GM23338 (cell line): ENCODE measurements around the gene OXT. TPM values are rescaled to one million over a fixed set of nuclear protein-coding genes. Genes with fewer than 3 reads are reported as not detected.

Experiments
- ATAC-seq: fragments of 200-7000 bp; cut with Tn5 transposase; 3 replicates; pipeline ENCODE4 v1.9.1; 2020
- DNase-seq: peaks from one replicate; pipeline ENCODE4 v3.0.0-alpha.2; 2015; ENCODE audit warnings: low spot score
- H2AFZ ChIP-seq: fragments of 200-600 bp; sonication (generic); 2 replicates; pipeline ENCODE4 v1.8.0; 2016; ENCODE audit warnings: antibody characterized with exemption, mild to moderate bottlenecking, moderate library complexity
- H3F3A ChIP-seq: fragments of 200-600 bp; sonication (generic); replicated peaks from 2 replicates; pipeline ENCODE4 v1.8.0; 2017; ENCODE audit warnings: antibody characterized with exemption, mixed run types, low read depth
- H3K27ac ChIP-seq: fragments of 200-600 bp; sonication (generic); 2 replicates; pipeline ENCODE4 v1.6.1; 2016; ENCODE audit warnings: low read depth
- H3K27me3 ChIP-seq: fragments of 200-600 bp; sonication (generic); 2 replicates; pipeline ENCODE4 v1.8.0; 2016; ENCODE audit warnings: mild to moderate bottlenecking, mixed run types, moderate library complexity; ENCODE audit not compliant: insufficient read depth
- H3K36me3 ChIP-seq: fragments of 200-600 bp; sonication (generic); 2 replicates; pipeline ENCODE4 v1.8.0; 2016; ENCODE audit warnings: mild to moderate bottlenecking; ENCODE audit not compliant: insufficient read depth
- H3K4me1 ChIP-seq: fragments of 200-600 bp; sonication (generic); 2 replicates; pipeline ENCODE4 v1.8.0; 2016; ENCODE audit warnings: mild to moderate bottlenecking, moderate library complexity; ENCODE audit not compliant: insufficient read depth
- H3K4me2 ChIP-seq: fragments of 200-600 bp; sonication (generic); 2 replicates; pipeline ENCODE4 v1.7.1; 2017; ENCODE audit warnings: mixed run types
- H3K4me3 ChIP-seq: fragments of 200-600 bp; sonication (generic); 2 replicates; pipeline ENCODE4 v1.6.1; 2016; ENCODE audit warnings: mixed run types
- H3K79me2 ChIP-seq: fragments of 200-600 bp; sonication (generic); replicated peaks from 2 replicates; pipeline ENCODE4 v1.8.0; 2017; ENCODE audit warnings: mild to moderate bottlenecking; ENCODE audit not compliant: insufficient read depth
- H3K9me2 ChIP-seq: fragments of 200-600 bp; sonication (generic); 2 replicates; pipeline ENCODE4 v1.8.0; 2017; ENCODE audit not compliant: insufficient read depth
- H4K20me1 ChIP-seq: fragments of 200-600 bp; sonication (generic); replicated peaks from 2 replicates; pipeline ENCODE4 v1.8.0; 2017; ENCODE audit warnings: mild to moderate bottlenecking; ENCODE audit not compliant: insufficient read depth
- H3K27ac Mint-ChIP-seq: 2 replicates; pipeline ENCODE4 v1.8.0; 2020; ENCODE audit warnings: inconsistent platforms, mild to moderate bottlenecking, moderate library complexity, mixed read lengths
- H3K27me3 Mint-ChIP-seq: 3 replicates; pipeline ENCODE4 v1.8.0; 2022; ENCODE audit warnings: low read depth, mild to moderate bottlenecking, moderate library complexity, mixed read lengths, inconsistent platforms; ENCODE audit not compliant: insufficient read depth, poor library complexity
- H3K36me3 Mint-ChIP-seq: 3 replicates; pipeline ENCODE4 v1.8.0; 2021; ENCODE audit warnings: low read depth, mild to moderate bottlenecking, inconsistent platforms, moderate library complexity, mixed read lengths
- H3K4me1 Mint-ChIP-seq: 3 replicates; pipeline ENCODE4 v1.8.0; 2020; ENCODE audit warnings: mild to moderate bottlenecking, inconsistent platforms, mixed read lengths
- H3K4me3 Mint-ChIP-seq: 3 replicates; pipeline ENCODE4 v1.8.0; 2021; ENCODE audit warnings: moderate library complexity, mild to moderate bottlenecking, inconsistent platforms, mixed read lengths
- H3K9me3 Mint-ChIP-seq: 3 replicates; pipeline ENCODE4 v1.8.0; 2020; ENCODE audit warnings: moderate library complexity, mild to moderate bottlenecking, inconsistent platforms, mixed read lengths
- NANOG ChIP-seq: IDR thresholded peaks from 2 replicates; pipeline ENCODE4 v1.6.1; 2016; ENCODE audit warnings: antibody characterized with exemption, borderline replicate concordance
- POLR2AphosphoS5 ChIP-seq: IDR thresholded peaks from 2 replicates; pipeline ENCODE4 v1.6.1; 2016; ENCODE audit warnings: antibody characterized with exemption, low read depth
- STAT1 ChIP-seq: IDR thresholded peaks from one replicate; pipeline ENCODE4 v1.6.1; 2016; ENCODE audit warnings: antibody characterized with exemption; ENCODE audit not compliant: unreplicated experiment
- polyA plus RNA-seq: library from polyadenylated mRNA; unstranded; fragments of >200 nt; fragmentation: Nextera tagmentation; extraction: Ambion mirVana; gene quantifications from 2 replicates; pipeline ENCODE4 v1.2.1, GENCODE V29; 2016
- total RNA-seq: library from RNA; depleted of rRNA; stranded (reverse); fragments of >200 nt; shearing (Covaris generic); gene quantifications from 2 replicates; pipeline ENCODE4 v1.2.3, GENCODE V29; 2014; rRNA removed
- TF ChIP-seq, protein P1 (sequence below): fragments of 250-450 bp; sonication (Bioruptor Pico); IDR thresholded peaks from 2 replicates; pipeline ENCODE4 v1.5.0; 2020; ENCODE audit warnings: mild to moderate bottlenecking, moderate library complexity

OXT gene
- total and polyA plus RNA-seq, 2 experiments from 2014 or later, result 1.5 TPM; not detected in 1

- TF ChIP-seq, protein P1, sequence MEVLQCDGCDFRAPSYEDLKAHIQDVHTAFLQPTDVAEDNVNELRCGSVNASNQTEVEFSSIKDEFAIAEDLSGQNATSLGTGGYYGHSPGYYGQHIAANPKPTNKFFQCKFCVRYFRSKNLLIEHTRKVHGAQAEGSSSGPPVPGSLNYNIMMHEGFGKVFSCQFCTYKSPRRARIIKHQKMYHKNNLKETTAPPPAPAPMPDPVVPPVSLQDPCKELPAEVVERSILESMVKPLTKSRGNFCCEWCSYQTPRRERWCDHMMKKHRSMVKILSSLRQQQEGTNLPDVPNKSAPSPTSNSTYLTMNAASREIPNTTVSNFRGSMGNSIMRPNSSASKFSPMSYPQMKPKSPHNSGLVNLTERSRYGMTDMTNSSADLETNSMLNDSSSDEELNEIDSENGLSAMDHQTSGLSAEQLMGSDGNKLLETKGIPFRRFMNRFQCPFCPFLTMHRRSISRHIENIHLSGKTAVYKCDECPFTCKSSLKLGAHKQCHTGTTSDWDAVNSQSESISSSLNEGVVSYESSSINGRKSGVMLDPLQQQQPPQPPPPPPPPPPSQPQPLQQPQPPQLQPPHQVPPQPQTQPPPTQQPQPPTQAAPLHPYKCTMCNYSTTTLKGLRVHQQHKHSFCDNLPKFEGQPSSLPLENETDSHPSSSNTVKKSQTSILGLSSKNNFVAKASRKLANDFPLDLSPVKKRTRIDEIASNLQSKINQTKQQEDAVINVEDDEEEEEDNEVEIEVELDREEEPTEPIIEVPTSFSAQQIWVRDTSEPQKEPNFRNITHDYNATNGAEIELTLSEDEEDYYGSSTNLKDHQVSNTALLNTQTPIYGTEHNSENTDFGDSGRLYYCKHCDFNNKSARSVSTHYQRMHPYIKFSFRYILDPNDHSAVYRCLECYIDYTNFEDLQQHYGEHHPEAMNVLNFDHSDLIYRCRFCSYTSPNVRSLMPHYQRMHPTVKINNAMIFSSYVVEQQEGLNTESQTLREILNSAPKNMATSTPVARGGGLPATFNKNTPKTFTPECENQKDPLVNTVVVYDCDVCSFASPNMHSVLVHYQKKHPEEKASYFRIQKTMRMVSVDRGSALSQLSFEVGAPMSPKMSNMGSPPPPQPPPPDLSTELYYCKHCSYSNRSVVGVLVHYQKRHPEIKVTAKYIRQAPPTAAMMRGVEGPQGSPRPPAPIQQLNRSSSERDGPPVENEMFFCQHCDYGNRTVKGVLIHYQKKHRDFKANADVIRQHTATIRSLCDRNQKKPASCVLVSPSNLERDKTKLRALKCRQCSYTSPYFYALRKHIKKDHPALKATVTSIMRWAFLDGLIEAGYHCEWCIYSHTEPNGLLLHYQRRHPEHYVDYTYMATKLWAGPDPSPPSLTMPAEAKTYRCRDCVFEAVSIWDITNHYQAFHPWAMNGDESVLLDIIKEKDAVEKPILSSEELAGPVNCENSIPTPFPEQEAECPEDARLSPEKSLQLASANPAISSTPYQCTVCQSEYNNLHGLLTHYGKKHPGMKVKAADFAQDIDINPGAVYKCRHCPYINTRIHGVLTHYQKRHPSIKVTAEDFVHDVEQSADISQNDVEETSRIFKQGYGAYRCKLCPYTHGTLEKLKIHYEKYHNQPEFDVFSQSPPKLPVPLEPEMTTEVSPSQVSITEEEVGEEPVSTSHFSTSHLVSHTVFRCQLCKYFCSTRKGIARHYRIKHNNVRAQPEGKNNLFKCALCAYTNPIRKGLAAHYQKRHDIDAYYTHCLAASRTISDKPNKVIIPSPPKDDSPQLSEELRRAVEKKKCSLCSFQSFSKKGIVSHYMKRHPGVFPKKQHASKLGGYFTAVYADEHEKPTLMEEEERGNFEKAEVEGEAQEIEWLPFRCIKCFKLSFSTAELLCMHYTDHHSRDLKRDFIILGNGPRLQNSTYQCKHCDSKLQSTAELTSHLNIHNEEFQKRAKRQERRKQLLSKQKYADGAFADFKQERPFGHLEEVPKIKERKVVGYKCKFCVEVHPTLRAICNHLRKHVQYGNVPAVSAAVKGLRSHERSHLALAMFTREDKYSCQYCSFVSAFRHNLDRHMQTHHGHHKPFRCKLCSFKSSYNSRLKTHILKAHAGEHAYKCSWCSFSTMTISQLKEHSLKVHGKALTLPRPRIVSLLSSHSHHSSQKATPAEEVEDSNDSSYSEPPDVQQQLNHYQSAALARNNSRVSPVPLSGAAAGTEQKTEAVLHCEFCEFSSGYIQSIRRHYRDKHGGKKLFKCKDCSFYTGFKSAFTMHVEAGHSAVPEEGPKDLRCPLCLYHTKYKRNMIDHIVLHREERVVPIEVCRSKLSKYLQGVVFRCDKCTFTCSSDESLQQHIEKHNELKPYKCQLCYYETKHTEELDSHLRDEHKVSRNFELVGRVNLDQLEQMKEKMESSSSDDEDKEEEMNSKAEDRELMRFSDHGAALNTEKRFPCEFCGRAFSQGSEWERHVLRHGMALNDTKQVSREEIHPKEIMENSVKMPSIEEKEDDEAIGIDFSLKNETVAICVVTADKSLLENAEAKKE (CRISPR knock-in tag), result no peak
These were observed 47.6 kb downstream of the OXT start (continued) for GRCh38 chr20:3119044-3119443.

- Histone ChIP-seq H3K4me2 (no peak overlapping the region), H3K27ac (no peak overlapping the region), H3K27me3 (no peaks in the 10 kb centered on the region), H3K9me2 (no peaks in the 10 kb centered on the region), H3K36me3 (peaks cover 10% of the 10 kb centered on the region), H3K4me1 (no peaks in the 10 kb centered on the region), H3F3A (no peaks in the 10 kb centered on the region), H3K79me2 (no peaks in the 10 kb centered on the region), H4K20me1 (no peaks in the 10 kb centered on the region), H3K4me3 (no peak overlapping the region), H2AFZ (no peak overlapping the region)
- TF ChIP-seq POLR2AphosphoS5 (no peak), NANOG (no peak), STAT1 (no peak)
- H3K27me3 Mint-ChIP-seq, result peaks cover 3% of the 10 kb centered on the region
- ATAC-seq (no peak), DNase-seq (no peak)
- H3K4me1 Mint-ChIP-seq, result no peaks in the 10 kb centered on the region
- H3K9me3 Mint-ChIP-seq, result peaks cover 49% of the 10 kb centered on the region
- H3K27ac Mint-ChIP-seq, result no peak overlapping the region; the same call in 1 of the 2 replicates
- peaks cover 49% of the 10 kb centered on the region for H3K36me3 Mint-ChIP-seq
- H3K4me3 Mint-ChIP-seq, result no peak overlapping the region
These were observed 50.0 kb downstream of the OXT start for GRCh38 chr20:3121271-3121911.

Other genes starting within 250 kb of the OXT start
- 8.9 and 9.9 TPM in 2 replicates for gene PCED1A, start 231.0 kb upstream of the OXT start, total RNA-seq
- gene PCED1A, start 231.0 kb upstream of the OXT start, polyA plus RNA-seq, result 5.0 and 5.3 TPM in 2 replicates
- 17.7 and 20.4 TPM in 2 replicates for gene VPS16, start 230.9 kb upstream of the OXT start, total RNA-seq
- gene VPS16, start 230.9 kb upstream of the OXT start, polyA plus RNA-seq, result 11.2 and 13.5 TPM in 2 replicates
- 37.8 and 43.9 TPM in 2 replicates for gene PTPRA, start 198.1 kb upstream of the OXT start, total RNA-seq
- 39.3 and 46.9 TPM in 2 replicates for gene PTPRA, start 198.1 kb upstream of the OXT start, polyA plus RNA-seq
- gene GNRH2, start 28.0 kb upstream of the OXT start, total RNA-seq, result not detected in 2 replicates
- gene GNRH2, start 28.0 kb upstream of the OXT start, polyA plus RNA-seq, result not detected in 2 replicates
- 103 and 105 TPM in 2 replicates for gene MRPS26, start 25.6 kb upstream of the OXT start, total RNA-seq
- gene MRPS26, start 25.6 kb upstream of the OXT start, polyA plus RNA-seq, result 154 and 158 TPM in 2 replicates
- gene AVP, start 13.1 kb downstream of the OXT start, total RNA-seq, result not detected in 2 replicates
- gene AVP, start 13.1 kb downstream of the OXT start, polyA plus RNA-seq, result 0.60 and 1.4 TPM in 2 replicates
- gene FASTKD5, start 88.2 kb downstream of the OXT start, total RNA-seq, result 30.7 and 32.8 TPM in 2 replicates
- gene FASTKD5, start 88.2 kb downstream of the OXT start, polyA plus RNA-seq, result 12.2 and 12.9 TPM in 2 replicates
- gene UBOX5, start 88.2 kb downstream of the OXT start, total RNA-seq, result 4.3 and 5.7 TPM in 2 replicates
- 2.4 and 2.7 TPM in 2 replicates for gene UBOX5, start 88.2 kb downstream of the OXT start, polyA plus RNA-seq
- gene LZTS3, start 101.9 kb downstream of the OXT start, total RNA-seq, result 29.4 and 40.7 TPM in 2 replicates
- gene LZTS3, start 101.9 kb downstream of the OXT start, polyA plus RNA-seq, result 9.7 and 10.7 TPM in 2 replicates
- gene DDRGK1, start 133.1 kb downstream of the OXT start, total RNA-seq, result 34.8 and 44.0 TPM in 2 replicates
- gene DDRGK1, start 133.1 kb downstream of the OXT start, polyA plus RNA-seq, result 35.7 and 45.5 TPM in 2 replicates
- 45.3 and 57.5 TPM in 2 replicates for gene ITPA, start 137.9 kb downstream of the OXT start, total RNA-seq
- 81.7 and 86.6 TPM in 2 replicates for gene ITPA, start 137.9 kb downstream of the OXT start, polyA plus RNA-seq
- gene SLC4A11, start 167.6 kb downstream of the OXT start, total RNA-seq, result 12.1 and 17.1 TPM in 2 replicates
- 10.8 and 14.8 TPM in 2 replicates for gene SLC4A11, start 167.6 kb downstream of the OXT start, polyA plus RNA-seq